Transverse colon (tissue), 4 donors: ENCODE results near the gene ECSIT. TPM values are rescaled to one million over a fixed set of nuclear protein-coding genes. Genes with fewer than 3 reads are reported as not detected.

Experiments used
- DNase-seq: peaks from one replicate; pipeline ENCODE4 v3.0.0-alpha.2; 2019
- H3K27ac ChIP-seq, 4 donors: fragments of 200-600 bp; sonication (generic); 2 replicates each; pipeline ENCODE4 v1.5.1; 2016 to 2018; ENCODE audit warnings: inconsistent platforms in 4 of 4
- H3K27me3 ChIP-seq: fragments of 200-600 bp; sonication (generic); 2 replicates; pipeline ENCODE4 v1.5.1; 2017; ENCODE audit warnings: inconsistent platforms
- H3K36me3 ChIP-seq, 4 donors: fragments of 200-600 bp; sonication (generic); 2 replicates each; pipeline ENCODE4 v1.5.1; 2017 to 2019; ENCODE audit warnings: inconsistent platforms in 4 of 4
- H3K4me1 ChIP-seq, 4 donors: fragments of 200-600 bp; sonication (generic); 2 replicates each; pipeline ENCODE4 v1.5.1; 2017 to 2020; ENCODE audit warnings: inconsistent platforms in 4 of 4
- H3K4me3 ChIP-seq, 4 donors: fragments of 200-600 bp; sonication (generic); 1 replicate in 1 of 4; 2 replicates in 3 of 4; pipeline versions ENCODE4 v1.5.1 to v1.6.1; 2017 to 2019; ENCODE audit warnings: inconsistent platforms in 4 of 4
- H3K9me3 ChIP-seq, 2 donors: fragments of 200-600 bp; sonication (generic); 2 replicates each; pipeline ENCODE4 v1.5.1; 2017 to 2019; ENCODE audit warnings: inconsistent platforms in 2 of 2
- CTCF ChIP-seq, 5 experiments: fragments of 200-600 bp in 3 of 5; fragments of 450-650 bp in 2 of 5; sonication (generic) in 3 of 5; IDR thresholded peaks; 1 replicate in 2 of 5; 2 replicates in 3 of 5; pipeline ENCODE4 v1.5.1; 2016 to 2017; ENCODE audit warnings: antibody characterized with exemption in 5 of 5, inconsistent platforms in 3 of 5, mild to moderate bottlenecking in 2 of 5, moderate library complexity in 1 of 5
- EP300 ChIP-seq: sonication (generic); formaldehyde crosslinking; IDR thresholded peaks from one replicate; pipeline ENCODE4 v1.6.1; 2017; ENCODE audit warnings: antibody characterized with exemption, low read depth
- POLR2A ChIP-seq: fragments of 450-650 bp; IDR thresholded peaks from one replicate; pipeline ENCODE4 v1.6.1; 2016; ENCODE audit warnings: antibody characterized with exemption, mild to moderate bottlenecking, moderate library complexity
- POLR2AphosphoS5 ChIP-seq, 3 donors: sonication (generic); formaldehyde crosslinking; IDR thresholded peaks; one replicate each; pipeline ENCODE4 v1.6.1; 2016; ENCODE audit warnings: antibody characterized with exemption in 3 of 3
- WGBS, 2 donors: methylation state at CpG; one replicate each; pipeline ENCODE4 v1.1.5; 2018; ENCODE audit warnings: low coverage in 1 of 2; 5-methylcytosine and 5-hydroxymethylcytosine counted together
- in situ Hi-C, 4 donors: fragments of 200-750 bp; cut with MboI; loops; one replicate each; pipeline versions ENCODE4 v1.15.0 to v1.15.1; 2017; ENCODE audit warnings: low sequenced_read_pairs in 3 of 4, low pct_ligation_motif_present in 1 of 4, low pct_unique_long_range_greater_than_20kb in 1 of 4
- intact Hi-C: fragments of 100-400 bp; cut with DNase I; formaldehyde crosslinking; loops from one replicate; pipeline ENCODE4 v1.15.1; 2023; ENCODE audit warnings: low total_unique reads
- total RNA-seq, 4 donors: library from RNA; depleted of rRNA; stranded (reverse); fragments of >200 nt; gene quantifications; one replicate each; pipeline ENCODE4 v1.1.0, GENCODE V29; 2016

Gene ECSIT
- total RNA-seq, 4 donors from 2014 or later = 20.9 to 63.4 (median 39.1) TPM

- Histone ChIP-seq H3K36me3 (no peaks in the 10 kb centered on the region), H3K4me1 (peaks cover 6 to 33% (median 22%) of the 10 kb centered on the region in 4 donors), H3K4me3 (no peak overlapping the region), H3K27me3 (no peaks in the 10 kb centered on the region), H3K27ac (peak overlapping the region in 2 of 4 donors; percentile 83 to 85), H3K9me3 (no peaks in the 10 kb centered on the region)
- in situ Hi-C loops = no loop called here
- peak; percentile 49 for DNase-seq
- TF ChIP-seq POLR2AphosphoS5 (IDR thresholded peaks at IDR 0.05) = no peak
- TF ChIP-seq POLR2A = no peak
- no peak for TF ChIP-seq EP300
- TF ChIP-seq CTCF (IDR thresholded peaks at IDR 0.05) = peak; percentile 52 to 61 (median 60)
- intact Hi-C loops = no loop called here
- WGBS, 2 donors = 13% methylated on average over 9 of the region's 9 CpGs
Observed at GRCh38 chr19:11560404-11561051, 31.6 kb upstream of the ECSIT start.

GRCh38 chr19:11558881-11559828 is 30.2 kb upstream of the ECSIT start, which contains the start of gene ELOF1:
Gene ELOF1, minus strand, starts transcription at chr19:11559230. Its CDS starts 4,883 bp downstream, at chr19:11554347.
- in situ Hi-C loops (no loop called here), intact Hi-C loops (no loop called here)
- 1 to 5% methylated on average over 8 to 55 of the region's 57 CpGs for WGBS, 2 donors
- no peaks in the 10 kb centered on the region for H3K9me3 ChIP-seq
- peaks cover 6 to 33% (median 22%) of the 10 kb centered on the region in 4 donors for H3K4me1 ChIP-seq
- no peaks in the 10 kb centered on the region for H3K27me3 ChIP-seq
- peak within 1 kb of the TSS; percentile 83 to 90 (median 85) for H3K27ac ChIP-seq
- DNase-seq = peak; percentile 98
- no peak for TF ChIP-seq EP300
- peak; percentile 84 for TF ChIP-seq POLR2A
- TF ChIP-seq POLR2AphosphoS5 (IDR thresholded peaks at IDR 0.05) = peak; percentile 90 to 94 (median 93)
- peak in 4 of 5 experiments; percentile 23 to 41 (median 34) for TF ChIP-seq CTCF (IDR thresholded peaks at IDR 0.05)
- peak within 1 kb of the TSS; percentile 51 to 83 (median 78) for H3K4me3 ChIP-seq
- H3K36me3 ChIP-seq = no peaks in the 10 kb centered on the region

- in situ Hi-C loops = no loop called here
- intact Hi-C loops = no loop called here
- Histone ChIP-seq H3K9me3 (no peaks in the 10 kb centered on the region), H3K27me3 (no peaks in the 10 kb centered on the region), H3K4me1 (peaks cover 6 to 33% (median 22%) of the 10 kb centered on the region in 4 donors), H3K27ac (no peak overlapping the region), H3K36me3 (peaks cover 0 to 6% (median 0%) of the 10 kb centered on the region in 4 donors), H3K4me3 (no peak overlapping the region)
- 86% methylated on average over 4 of the region's 4 CpGs; no CpG with 5 or more reads in 1 of the 2 donors for WGBS, 2 donors
- no peak for DNase-seq
- TF ChIP-seq CTCF (IDR thresholded peaks at IDR 0.05) (no peak), POLR2A (no peak), POLR2AphosphoS5 (IDR thresholded peaks at IDR 0.05) (no peak), EP300 (no peak)
Observed at GRCh38 chr19:11556634-11557420, 27.9 kb upstream of the ECSIT start.
